ENCODE data around the gene VSIR.

VSIR gene

DNA sequence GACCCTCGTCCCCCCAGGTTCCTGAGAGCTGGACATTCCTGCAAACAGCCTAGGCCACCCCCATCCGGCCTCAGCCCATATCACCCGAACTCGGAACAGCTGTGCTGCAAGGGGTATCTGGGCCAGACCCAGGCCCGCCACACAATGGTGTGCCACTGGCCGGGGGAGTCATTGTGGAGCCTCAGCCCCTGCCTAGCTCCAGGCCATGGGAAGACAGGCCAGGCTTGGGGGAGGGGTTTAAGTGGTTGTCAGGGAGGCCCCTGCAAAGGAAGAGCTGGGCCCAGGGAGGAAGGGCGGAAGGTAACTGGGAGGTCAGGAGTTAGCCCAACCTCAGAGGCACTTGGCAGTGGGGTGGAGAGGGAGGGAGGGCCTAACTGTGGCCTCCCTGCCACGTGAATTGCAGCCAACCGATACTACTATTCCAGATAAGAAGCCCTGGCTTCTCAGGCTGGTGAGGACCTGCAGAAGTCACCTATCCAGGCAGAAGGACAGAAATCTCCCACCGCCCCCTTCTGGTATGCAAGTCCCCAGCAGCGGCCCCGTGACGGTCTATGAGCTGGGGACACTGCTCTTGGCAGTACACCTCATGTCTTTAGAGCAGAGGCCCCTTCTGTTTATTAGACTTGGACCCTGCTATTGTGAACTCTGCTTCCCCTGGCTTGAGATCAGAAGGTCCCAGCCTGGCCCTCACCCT lies 26.8 kb downstream of the VSIR start:
- DNase-seq = no peak

DNA sequence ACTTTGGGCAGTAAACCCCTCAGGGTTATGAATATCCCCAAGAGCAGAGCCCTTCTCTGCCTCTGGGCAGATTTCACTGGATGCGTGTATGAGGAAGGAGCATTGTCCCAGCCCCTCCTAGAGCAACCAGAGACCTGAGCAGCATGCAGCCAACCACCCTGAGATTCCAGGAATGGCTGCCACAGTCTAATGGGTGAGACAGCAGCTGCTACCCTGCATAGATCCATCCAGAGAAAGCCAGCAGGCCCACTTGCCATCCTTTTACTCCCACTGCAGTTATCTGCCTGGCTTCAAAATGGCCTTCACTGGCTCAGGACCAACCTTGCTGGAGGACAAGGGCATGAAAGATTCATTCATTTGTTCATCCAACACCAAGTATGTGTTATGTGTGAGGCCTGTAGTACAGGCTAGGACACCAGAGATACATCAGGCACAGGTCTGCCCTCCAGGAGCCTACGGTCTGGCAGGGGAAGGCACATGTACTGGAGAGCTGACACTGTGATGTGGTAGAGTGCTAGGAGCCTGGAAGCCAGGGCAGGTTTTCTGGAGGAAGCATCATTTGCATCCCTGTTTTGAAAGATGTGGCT lies 27.6 kb downstream of the VSIR start:
- DNase-seq = no peak

DNA sequence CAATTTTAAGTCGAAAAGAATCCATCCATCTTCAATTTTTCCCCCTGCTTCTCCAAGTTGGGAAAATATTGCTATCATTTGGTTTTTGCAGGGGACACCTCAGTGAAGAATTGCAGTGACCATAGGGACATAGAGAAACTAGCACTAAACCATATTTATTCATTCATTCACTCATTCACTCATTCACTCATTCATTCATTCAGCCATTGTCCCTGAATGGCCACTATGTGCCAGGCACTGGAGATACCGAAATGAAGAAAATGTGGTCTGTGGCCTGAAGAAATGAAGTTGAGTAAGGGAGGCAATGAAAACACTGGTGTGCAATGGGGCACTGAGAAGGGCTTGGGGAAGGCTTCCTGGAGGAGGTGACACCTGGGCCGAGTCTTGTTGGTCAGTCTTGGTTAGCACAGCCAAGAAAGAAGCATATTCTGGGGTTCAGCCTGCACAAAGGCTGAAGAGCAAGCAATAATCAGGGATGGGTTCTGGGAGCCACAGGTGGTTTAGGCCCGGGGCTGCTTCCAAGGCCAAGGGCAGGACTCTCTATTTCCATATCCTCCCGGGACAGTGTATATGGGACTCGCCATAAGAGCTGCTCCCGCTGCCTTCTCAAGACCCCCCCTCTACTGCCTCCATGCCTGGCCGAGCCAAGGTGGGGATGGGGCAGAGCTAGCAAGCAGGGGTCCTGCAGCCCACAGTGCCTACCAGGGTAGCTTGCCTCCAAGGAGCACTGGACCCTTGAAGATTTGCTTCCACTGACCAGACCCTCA lies 28.2 kb downstream of the VSIR start:
- DNase-seq = no peak

DNA sequence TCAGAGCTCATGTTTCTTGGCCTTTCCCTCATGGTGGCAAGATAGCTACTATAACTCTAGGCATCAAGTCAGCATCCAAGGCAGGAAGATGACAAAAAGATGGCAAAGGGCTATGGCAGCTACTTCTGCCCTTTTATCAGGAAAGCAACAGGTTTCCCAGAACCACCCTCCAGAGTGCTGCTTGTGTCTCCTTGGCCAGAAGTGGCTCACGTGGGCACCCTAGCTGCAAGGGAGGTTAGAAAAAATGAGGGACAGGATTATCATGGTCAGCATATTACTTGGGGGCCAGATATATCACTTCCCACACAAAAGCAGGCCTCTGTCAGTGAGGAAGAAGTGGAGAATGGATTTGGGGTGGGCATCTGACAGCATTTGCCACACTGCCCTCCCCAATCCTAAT lies 29.5 kb downstream of the VSIR start:
- DNase-seq = no peak

DNA sequence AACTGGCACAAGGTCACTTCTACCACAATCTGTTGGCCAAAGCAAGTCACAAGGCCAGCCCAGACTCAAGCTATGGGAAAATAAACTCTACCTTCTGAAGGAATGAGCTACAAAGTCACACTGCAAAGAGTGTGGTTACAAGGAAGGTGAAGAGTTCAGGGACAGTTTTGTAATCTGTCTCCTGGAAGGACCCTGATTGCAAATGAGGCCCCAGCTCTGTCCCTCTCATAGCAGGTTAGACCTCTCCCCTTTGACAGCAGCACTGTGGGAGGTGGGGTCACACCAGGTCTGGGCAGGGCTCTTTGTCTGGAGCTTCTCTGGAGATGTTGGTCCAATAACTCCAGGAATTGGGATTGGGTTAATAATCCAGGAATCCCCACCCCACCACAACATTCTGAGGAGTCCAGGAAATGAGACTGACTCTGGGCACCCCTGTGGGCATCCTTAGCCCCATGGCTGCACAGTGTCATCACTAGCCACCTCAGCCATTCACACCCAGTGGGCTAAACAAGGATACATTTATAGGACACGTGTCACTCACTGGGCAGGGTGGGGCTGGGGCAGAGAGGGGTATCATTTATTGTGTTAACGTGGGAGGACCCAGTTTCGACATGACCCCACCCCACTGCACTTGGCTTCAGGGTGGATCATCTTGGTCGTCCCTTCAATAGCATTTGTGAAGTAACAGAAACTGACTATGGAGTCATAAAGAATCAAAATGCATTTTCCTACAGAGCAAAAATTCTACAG lies 30.1 kb downstream of the VSIR start:
- no peak for DNase-seq

DNA sequence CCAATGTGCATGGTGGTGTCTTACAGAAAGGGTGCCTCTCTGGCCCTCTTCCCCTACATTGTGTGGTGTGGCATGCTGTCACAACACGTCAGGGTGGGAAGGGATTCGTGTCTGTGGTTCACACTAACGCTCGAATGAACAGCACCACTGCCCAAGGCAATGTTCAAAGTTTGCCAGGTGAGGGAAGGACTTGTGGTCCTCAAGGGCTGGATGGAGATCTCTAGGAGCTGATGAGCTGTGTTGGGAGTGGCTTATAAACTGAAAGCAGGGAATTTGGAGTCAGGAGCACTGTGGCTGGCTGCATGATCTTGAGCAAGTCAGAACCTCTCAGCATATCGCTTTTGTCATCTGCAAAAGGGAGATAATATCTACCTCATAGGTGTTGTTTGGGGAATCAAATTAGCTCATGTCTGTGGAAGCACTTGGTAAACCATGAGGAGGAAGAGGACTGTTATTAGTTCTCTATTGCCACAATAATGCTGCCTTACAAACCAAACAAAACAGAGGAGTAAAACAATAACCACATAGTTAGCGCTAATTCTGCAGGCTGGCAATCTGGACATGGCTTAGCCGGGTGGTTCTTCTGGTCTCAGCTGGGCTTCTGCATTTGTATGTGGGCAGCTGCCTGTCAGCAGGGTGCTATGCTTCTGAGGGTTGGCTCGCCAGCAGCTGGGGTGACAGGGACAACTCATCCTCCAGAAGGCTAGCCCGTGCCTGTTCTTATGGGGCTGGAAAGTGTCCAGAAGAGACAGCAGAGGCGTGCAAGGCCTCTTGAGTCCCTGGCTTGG lies 30.8 kb downstream of the VSIR start:
- no peak for DNase-seq

DNA sequence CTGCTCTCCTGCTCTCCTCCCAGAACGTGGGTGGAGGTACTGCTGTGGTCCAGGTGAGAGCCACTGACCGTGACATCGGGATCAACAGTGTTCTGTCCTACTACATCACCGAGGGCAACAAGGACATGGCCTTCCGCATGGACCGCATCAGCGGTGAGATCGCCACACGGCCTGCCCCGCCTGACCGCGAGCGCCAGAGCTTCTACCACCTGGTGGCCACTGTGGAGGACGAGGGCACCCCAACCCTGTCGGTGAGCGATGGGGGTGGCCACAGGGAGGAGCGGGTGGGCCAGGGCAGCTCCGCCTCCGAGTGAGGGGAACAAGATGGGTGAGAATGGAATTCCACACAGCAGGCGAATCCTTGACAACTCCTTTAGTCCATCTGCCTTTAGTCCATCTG lies 31.6 kb downstream of the VSIR start:
- no peak for DNase-seq

DNA sequence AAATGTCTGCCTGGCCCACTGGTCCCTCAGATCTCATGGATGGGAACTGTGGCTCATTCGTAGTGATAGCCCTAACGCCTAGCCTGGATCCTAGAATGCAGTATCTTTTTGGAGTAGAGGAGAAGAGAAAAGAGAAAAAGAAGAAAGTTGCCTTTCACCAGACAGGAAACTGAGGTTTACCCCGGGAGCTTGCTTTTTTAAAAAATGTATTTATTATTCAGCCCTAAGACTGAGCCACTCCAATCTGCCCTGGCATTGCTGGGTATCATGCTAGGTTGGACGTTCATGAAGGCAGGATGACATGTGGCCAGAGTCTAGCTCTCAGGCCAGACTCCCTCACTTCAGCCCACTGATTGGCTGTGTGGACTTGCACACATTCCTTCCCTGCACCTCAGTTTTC lies 32.3 kb downstream of the VSIR start:
- no peak for DNase-seq

DNA sequence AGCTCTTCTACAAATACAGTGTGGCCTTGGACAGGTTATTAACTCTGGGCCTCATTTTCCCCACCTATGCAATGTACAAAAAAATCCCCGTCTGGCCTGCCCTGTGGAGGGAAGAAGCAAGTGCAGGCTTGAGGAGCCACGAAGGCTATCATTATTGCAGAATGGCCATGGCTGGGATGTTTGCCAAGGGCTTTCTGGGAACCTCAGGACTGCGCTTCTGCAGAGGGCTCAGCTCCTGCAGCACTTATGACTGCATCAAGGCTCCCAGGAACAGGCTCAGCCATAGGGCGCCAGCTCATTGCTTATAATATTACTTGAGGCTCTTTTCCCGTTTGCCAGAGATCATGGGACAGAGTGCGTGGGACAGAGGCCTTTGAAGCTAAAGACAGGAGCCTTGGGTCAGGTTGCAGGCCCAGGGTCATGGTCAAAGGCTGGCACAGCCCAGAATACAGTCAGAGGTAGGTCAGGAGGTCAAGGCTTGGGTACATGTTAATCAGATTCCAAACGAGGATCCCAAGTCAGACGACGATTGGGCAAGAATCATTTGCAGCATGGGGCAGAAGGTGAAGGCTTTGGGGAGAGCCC lies 33.2 kb downstream of the VSIR start:
- no peak for DNase-seq

DNA sequence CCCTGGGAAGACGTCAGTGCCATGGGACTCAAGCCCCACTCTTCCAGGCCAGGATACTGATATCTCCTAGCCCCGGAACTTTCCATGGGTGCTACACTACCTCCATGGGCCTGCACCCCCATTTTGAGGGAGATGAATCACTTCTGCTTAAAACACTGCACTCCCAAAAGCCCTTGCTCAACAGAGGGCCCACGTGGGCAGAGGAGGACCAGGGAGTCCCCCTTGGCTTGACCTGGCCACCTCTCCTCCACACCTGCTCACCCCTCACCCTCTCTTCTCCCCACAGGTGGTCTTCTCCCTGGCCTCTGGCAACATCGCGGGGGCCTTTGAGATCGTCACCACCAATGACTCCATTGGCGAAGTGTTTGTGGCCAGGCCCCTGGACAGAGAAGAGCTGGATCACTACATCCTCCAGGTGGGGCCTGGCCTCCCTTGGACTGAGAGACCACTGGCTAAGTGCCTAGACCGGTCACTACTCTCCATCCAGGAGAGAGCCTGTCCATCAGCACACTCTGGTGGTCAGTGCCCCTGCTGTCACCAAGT lies 33.9 kb downstream of the VSIR start:
- no peak for DNase-seq

DNA sequence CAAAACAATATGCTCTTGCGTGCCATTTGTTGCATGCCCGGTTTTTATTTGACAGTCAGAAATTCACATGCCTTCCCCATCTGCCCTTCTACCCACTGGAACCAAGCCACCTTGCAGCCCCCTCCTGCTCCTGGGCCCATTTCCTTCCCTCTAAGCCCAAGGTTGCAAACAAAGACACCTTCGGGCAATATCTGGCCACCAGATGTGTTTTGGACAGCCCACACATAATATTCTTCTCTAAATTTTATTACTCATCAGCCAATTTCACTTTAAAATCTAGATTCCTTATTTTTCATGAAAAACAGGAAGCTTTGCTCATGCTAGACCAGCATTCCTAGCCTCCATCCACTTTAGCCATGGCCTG lies 35.5 kb downstream of the VSIR start:
- no peak for DNase-seq

DNA sequence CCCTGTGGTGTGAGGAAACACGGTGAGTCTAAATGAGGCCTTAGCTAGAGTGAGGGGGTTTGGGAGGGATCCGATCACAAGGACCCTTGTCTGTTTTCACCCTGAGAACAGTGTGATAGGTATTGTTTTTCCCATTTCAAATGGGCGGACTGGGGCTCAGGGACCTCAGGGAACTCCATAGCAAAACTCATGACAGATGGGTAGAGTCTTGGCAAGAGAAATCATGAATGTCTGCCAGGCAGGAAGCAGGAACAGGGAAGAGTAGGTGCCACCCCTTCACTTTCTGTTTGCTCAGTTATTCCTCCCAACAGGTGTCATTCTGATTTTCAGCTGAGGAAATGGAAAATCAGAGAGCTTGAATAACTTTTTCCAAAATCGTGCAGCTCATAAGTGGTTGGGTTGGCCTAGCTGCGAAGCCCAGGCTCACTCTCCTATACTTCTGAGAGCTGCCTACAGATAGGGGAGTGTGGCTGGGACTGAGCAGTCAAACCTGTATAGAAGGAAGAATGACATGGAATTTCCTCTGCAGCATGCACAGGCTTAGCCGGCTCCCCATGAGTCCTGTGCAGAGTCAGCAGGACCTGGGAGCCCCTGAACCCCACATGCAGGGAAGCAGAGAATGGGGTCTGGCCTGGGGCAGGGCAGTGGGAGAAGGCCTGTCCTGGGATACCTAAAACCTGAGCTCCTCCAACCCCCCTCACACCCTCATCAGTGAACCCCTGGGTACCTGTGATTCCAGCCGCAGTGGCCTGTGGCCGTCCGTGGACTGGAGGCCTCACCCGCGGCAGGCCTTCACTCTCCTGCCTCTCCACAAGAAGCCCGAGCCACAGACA lies 36.1 kb downstream of the VSIR start:
- no peak for DNase-seq

DNA sequence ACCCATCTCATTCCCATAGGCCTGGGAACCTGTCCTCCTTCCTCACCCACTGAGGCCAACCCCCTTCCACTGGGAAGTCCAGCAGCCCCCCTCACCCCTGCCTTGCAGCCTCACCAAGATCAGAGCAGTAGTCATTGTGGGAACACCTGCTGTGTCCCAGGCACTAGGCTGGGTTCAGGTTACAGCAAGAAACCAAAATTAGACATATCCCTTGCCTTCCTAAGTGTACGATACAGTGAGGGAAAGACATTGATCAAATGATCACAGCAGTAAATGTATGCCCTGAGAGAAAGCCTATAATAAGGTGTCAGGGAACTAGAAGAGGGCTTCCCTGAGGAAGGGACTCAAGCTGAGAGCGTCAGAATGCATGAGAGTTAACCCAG lies 36.8 kb downstream of the VSIR start:
- DNase-seq = no peak

DNA sequence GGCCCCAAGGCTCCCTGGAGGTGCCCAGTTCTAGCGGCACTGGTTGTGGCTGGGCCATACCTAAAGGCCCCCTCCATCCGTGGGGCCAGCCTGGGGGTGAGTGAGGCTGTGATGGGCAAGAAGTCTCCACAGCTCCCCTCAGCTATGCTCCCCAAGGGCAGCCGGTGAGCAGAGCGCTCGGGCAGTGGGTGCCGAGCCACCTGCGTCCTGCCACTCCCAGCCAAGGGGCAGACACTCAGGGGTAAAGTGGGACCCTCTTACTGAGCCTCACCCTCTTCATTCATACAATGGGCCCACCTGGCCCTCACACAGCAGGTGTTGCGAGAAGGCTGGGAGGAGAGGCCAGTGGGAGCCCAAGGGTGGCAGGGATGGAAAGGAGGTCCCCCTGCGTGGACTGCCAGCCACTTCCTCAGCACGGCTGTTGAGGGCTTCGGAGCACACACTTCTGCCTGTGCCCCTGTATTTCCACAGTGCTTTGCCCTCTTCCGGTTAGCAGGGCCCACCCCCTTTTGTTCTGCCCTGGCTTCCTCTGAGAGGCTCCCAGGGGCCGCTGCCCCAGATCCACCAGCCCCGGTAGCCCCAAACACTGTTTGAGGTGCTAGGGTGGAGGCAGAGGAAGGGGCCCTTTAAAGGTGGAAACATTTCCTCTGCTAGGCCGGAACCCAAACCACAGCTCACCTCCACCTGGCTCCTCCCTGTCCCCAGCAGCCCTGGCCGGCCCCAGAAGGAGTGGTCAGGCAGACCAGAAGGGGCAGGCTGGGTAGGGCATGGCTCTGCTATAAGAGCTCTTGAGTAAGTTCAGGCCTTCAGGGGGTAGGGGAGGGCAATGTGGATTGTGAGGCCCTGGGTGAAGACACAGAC lies 37.4 kb downstream of the VSIR start:
- no peak for DNase-seq

DNA sequence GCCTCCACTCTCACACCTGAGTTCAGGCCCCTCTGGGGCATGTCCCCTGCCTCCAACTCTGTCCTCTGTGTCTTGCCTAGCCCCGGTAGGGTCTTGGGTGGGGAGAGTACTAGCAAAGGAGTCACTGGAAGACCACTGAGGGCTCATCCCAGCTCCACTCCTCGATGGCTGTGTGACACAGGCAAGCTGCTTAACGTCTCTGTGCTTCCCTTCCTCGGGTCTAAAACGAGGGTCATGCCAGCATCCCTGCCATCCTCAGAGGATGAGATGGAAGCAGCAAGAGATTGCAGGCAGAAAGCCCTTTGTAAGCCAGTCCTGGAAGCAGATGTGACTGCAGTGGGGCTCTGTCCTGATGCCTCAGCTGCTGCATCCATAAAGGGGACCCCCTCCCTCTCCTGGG lies 38.5 kb downstream of the VSIR start:
- DNase-seq = no peak

DNA sequence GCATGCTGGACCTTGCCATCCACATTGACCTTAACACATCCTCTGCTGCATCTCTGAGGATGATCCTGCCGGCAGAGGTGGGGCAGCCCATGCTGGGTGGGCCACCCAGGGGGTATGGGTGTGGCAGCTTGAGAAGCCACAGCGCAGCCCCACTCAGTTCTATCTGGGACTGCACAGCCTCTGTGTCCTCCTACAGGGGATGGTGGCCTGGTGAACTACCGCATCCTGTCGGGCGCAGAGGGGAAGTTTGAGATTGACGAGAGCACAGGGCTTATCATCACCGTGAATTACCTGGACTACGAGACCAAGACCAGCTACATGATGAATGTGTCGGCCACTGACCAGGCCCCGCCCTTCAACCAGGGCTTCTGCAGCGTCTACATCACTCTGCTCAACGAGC lies 41.5 kb downstream of the VSIR start:
- no peak for DNase-seq

DNA sequence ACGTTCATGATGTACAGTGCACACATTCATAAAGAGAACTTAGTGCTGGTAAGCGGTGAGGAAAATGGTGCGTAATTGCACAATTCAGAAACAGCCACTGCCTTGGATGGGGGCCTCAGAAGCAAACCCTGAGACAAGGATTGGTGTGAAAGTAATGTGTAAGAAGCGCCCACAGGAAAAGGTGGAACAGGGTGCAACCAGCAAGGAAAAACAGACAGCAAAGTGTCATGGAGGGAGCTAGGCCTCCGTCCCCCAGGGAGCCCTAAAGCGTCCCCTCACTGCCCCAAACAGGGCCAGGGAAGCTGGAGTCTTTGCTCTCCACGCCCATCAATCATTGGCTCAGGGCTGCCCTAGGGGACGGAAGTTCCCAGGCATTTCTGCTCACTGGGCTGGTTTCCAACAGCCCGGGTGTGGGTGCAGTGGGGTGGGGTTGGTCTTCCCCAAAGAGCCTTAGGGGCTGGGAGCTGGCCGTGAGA lies 44.1 kb downstream of the VSIR start:
- no peak for DNase-seq

DNA sequence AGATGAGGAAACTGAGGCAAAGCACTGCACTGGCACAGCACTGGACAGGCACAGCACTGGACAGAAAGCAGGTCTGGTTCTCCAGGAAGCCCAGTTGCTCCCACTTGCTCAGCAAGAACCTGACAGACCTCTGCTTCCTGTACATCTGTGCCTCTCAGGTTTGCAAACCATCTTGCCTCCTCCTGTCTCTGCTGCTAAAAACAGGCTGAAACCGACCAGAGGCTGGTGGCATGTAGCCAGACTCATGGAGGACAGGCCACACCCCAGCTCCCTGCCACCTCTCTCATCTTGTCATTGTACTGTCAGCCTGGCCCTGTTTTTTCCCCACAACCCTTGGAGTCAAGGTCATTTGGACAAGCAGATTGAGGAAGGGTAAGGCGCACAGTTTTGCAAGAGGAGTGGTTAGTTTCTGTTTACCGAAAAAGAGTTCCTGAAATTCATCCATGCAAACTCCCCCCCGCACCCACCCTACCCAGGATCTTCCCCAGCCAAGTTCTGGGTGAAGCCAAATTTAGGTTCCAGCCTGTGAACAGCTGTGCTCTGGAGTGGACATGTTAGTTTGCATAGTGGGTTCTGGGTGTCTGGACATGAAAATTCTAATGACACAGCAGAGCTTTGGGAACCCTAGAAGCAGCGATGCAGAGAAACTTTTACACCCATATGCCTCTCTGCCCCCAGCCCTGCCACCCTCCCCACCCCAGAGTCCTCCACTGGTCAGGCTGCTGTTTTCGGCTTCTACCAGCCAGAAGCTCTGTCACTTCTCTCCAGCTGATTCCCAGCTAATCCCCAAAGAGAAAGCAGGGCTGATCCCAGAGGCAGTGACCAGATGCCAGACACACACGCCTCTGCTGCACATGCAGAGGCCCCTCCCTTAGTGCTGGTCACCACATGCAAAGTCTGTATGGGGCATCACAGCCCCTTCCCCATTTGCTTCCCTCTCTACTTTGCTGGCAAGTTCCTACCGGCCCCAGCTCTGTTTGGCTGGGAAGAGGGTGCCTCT lies 45.3 kb downstream of the VSIR start:
- no peak for DNase-seq
